NCI-H2171 treated with DMSO at 0.1 percent for 48 hours (cell line): ENCODE results near the gene CMTR2.

ENCODE experiments used
- DNase-seq: peaks from one replicate; lab custom pipeline; 2025; lab: John Stamatoyannopoulos, UW

CMTR2 gene

GRCh38 chr16:71276589-71277334 is 12.4 kb downstream of the CMTR2 start:
- DNase-seq = no peak

GRCh38 chr16:71273384-71273783 is 15.8 kb downstream of the CMTR2 start:
- no peak for DNase-seq

GRCh38 chr16:71264299-71264698 is 24.9 kb downstream of the CMTR2 start:
- DNase-seq = no peak

- DNase-seq = no peak
Measured at GRCh38 chr16:71263582-71263981, 25.6 kb downstream of the CMTR2 start.

- DNase-seq = no peak
Measured at GRCh38 chr16:71262391-71262790, 26.8 kb downstream of the CMTR2 start.

- no peak for DNase-seq
Measured at GRCh38 chr16:71260995-71261394, 28.2 kb downstream of the CMTR2 start.

- no peak for DNase-seq
Measured at GRCh38 chr16:71259086-71259485, 30.1 kb downstream of the CMTR2 start.

GRCh38 chr16:71258372-71258771 is 30.8 kb downstream of the CMTR2 start:
- peak; percentile 11 for DNase-seq

GRCh38 chr16:71257768-71258167 is 31.4 kb downstream of the CMTR2 start:
- no peak for DNase-seq

GRCh38 chr16:71255721-71256120 is 33.5 kb downstream of the CMTR2 start:
- DNase-seq = no peak

- DNase-seq = peak; percentile 88
Measured at GRCh38 chr16:71254832-71255525, 34.2 kb downstream of the CMTR2 start.

- no peak for DNase-seq
Measured at GRCh38 chr16:71250461-71251235, 38.6 kb downstream of the CMTR2 start.

- DNase-seq = no peak
Measured at GRCh38 chr16:71249399-71249798, 39.8 kb downstream of the CMTR2 start.

- DNase-seq = no peak
Measured at GRCh38 chr16:71247478-71247877, 41.7 kb downstream of the CMTR2 start.

- DNase-seq = no peak
Measured at GRCh38 chr16:71246309-71246708, 42.9 kb downstream of the CMTR2 start.

GRCh38 chr16:71244521-71244920 is 44.7 kb downstream of the CMTR2 start:
- no peak for DNase-seq

- no peak for DNase-seq
Measured at GRCh38 chr16:71242601-71243000, 46.6 kb downstream of the CMTR2 start.

GRCh38 chr16:71242036-71242435 is 47.2 kb downstream of the CMTR2 start:
- DNase-seq = no peak
